ENCODE results near the gene TMED1.

- no peak for TF ChIP-seq REST (IDR thresholded peaks at IDR 0.05; ENCODE audit: unreplicated experiment)
- no peak for TF ChIP-seq CTCF (conservative IDR thresholded peaks at IDR 0.05; ENCODE audit: low read depth in 2 of 2)
- no peak for TF ChIP-seq POLR2AphosphoS5 (IDR thresholded peaks at IDR 0.05; ENCODE audit: low read depth)
- TF ChIP-seq NANOG (IDR thresholded peaks at IDR 0.05; ENCODE audit: borderline replicate concordance), result no peak
- no peak for TF ChIP-seq EZH2 (IDR thresholded peaks at IDR 0.05; ENCODE audit: low read depth, unreplicated experiment)
- no peak for TF ChIP-seq EZH2phosphoT487 (IDR thresholded peaks at IDR 0.05; ENCODE audit: unreplicated experiment)
- no peak for TF ChIP-seq CREB1 (CRISPR knock-in tag; IDR thresholded peaks at IDR 0.05; ENCODE audit: low read depth)
- TF ChIP-seq ZNF114 (CRISPR knock-in tag; IDR thresholded peaks at IDR 0.05), result no peak
- TF ChIP-seq STAT1 (IDR thresholded peaks at IDR 0.05; ENCODE audit: unreplicated experiment), result no peak
- no peak for TF ChIP-seq JUNB (IDR thresholded peaks at IDR 0.05; ENCODE audit: unreplicated experiment)
- TF ChIP-seq, protein P1, sequence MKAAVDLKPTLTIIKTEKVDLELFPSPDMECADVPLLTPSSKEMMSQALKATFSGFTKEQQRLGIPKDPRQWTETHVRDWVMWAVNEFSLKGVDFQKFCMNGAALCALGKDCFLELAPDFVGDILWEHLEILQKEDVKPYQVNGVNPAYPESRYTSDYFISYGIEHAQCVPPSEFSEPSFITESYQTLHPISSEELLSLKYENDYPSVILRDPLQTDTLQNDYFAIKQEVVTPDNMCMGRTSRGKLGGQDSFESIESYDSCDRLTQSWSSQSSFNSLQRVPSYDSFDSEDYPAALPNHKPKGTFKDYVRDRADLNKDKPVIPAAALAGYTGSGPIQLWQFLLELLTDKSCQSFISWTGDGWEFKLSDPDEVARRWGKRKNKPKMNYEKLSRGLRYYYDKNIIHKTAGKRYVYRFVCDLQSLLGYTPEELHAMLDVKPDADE (IDR thresholded peaks at IDR 0.05), result no peak
- TF ChIP-seq ZNF331 (CRISPR knock-in tag; IDR thresholded peaks at IDR 0.05; ENCODE audit: low read depth), result no peak
Measured at GRCh38 chr19:10872546-10873107, 36.6 kb upstream of the TMED1 start.
